ENCODE measurements around the gene DCC.
"Not testable (repeated sequence)": the region's sequence is repeated elsewhere in the genome, so short reads cannot be mapped to it uniquely, and the experiment has no call there.

Gene DCC

GRCh38 chr18:53457068-53457467, 1117.1 kb downstream of the DCC start:
- peak; percentile 37 for DNase-seq

- peak; percentile 57 for DNase-seq
Measured at GRCh38 chr18:53458268-53458667, 1118.3 kb downstream of the DCC start.

GRCh38 chr18:53458944-53459580, 1119.1 kb downstream of the DCC start:
- DNase-seq = peak; percentile 94

GRCh38 chr18:53467756-53468155, 1127.8 kb downstream of the DCC start:
- DNase-seq = no peak

GRCh38 chr18:53468173-53468572, 1128.2 kb downstream of the DCC start:
- not testable (repeated sequence) for DNase-seq

GRCh38 chr18:53472546-53472945, 1132.5 kb downstream of the DCC start:
- DNase-seq = no peak

GRCh38 chr18:53478155-53478554, 1138.2 kb downstream of the DCC start:
- DNase-seq = no peak

GRCh38 chr18:53486296-53486695, 1146.3 kb downstream of the DCC start:
- DNase-seq = no peak

GRCh38 chr18:53489266-53489665, 1149.3 kb downstream of the DCC start:
- DNase-seq = no peak

GRCh38 chr18:53490019-53490418, 1150.0 kb downstream of the DCC start:
- DNase-seq = no peak

GRCh38 chr18:53496028-53496427, 1156.0 kb downstream of the DCC start:
- DNase-seq = no peak

- no peak for DNase-seq
Measured at GRCh38 chr18:53503914-53504441, 1164.0 kb downstream of the DCC start.

GRCh38 chr18:53508529-53508928, 1168.5 kb downstream of the DCC start:
- no peak for DNase-seq

- DNase-seq = no peak
Measured at GRCh38 chr18:53509886-53510285, 1169.9 kb downstream of the DCC start.

- DNase-seq = not testable (repeated sequence)
Measured at GRCh38 chr18:53511725-53512124, 1171.7 kb downstream of the DCC start.

GRCh38 chr18:53521068-53521467, 1181.1 kb downstream of the DCC start:
- DNase-seq = no peak

GRCh38 chr18:53526101-53526870, 1186.3 kb downstream of the DCC start:
- no peak for DNase-seq

- no peak for DNase-seq
Measured at GRCh38 chr18:53527365-53527764, 1187.4 kb downstream of the DCC start.

GRCh38 chr18:53531187-53531586, 1191.2 kb downstream of the DCC start:
- no peak for DNase-seq

- no peak for DNase-seq
Measured at GRCh38 chr18:53531896-53532295, 1191.9 kb downstream of the DCC start.

GRCh38 chr18:53534203-53534602, 1194.2 kb downstream of the DCC start:
- no peak for DNase-seq

GRCh38 chr18:53534695-53535094, 1194.7 kb downstream of the DCC start:
- DNase-seq = no peak

- no peak for DNase-seq
Measured at GRCh38 chr18:53536908-53537307, 1196.9 kb downstream of the DCC start.

- DNase-seq = no peak
Measured at GRCh38 chr18:53541924-53542323, 1201.9 kb downstream of the DCC start.
